Dedifferentiated amniotic fluid mesenchymal stem cell (primary cell): Measurements from ENCODE around the gene VWA3A.
A peak's percentile ranks its signal among the peaks of the same experiment; 100 is the strongest.
"Not testable (repeated sequence)": the region's sequence is repeated elsewhere in the genome, so short reads cannot be mapped to it uniquely, and the experiment has no call there.

Experiments
- DNase-seq: peaks from one replicate; pipeline ENCODE4 v3.0.0-alpha.2; 2016; ENCODE audit errors: extremely low spot score

VWA3A gene

GRCh38 chr16:22183901-22184614 is 91.7 kb downstream of the VWA3A start:
- DNase-seq = no peak

GRCh38 chr16:22184615-22184968 is 92.3 kb downstream of the VWA3A start:
- no peak for DNase-seq

GRCh38 chr16:22186517-22186916 is 94.2 kb downstream of the VWA3A start:
- DNase-seq = no peak

GRCh38 chr16:22188267-22188594 is 95.9 kb downstream of the VWA3A start:
- no peak for DNase-seq

DNA sequence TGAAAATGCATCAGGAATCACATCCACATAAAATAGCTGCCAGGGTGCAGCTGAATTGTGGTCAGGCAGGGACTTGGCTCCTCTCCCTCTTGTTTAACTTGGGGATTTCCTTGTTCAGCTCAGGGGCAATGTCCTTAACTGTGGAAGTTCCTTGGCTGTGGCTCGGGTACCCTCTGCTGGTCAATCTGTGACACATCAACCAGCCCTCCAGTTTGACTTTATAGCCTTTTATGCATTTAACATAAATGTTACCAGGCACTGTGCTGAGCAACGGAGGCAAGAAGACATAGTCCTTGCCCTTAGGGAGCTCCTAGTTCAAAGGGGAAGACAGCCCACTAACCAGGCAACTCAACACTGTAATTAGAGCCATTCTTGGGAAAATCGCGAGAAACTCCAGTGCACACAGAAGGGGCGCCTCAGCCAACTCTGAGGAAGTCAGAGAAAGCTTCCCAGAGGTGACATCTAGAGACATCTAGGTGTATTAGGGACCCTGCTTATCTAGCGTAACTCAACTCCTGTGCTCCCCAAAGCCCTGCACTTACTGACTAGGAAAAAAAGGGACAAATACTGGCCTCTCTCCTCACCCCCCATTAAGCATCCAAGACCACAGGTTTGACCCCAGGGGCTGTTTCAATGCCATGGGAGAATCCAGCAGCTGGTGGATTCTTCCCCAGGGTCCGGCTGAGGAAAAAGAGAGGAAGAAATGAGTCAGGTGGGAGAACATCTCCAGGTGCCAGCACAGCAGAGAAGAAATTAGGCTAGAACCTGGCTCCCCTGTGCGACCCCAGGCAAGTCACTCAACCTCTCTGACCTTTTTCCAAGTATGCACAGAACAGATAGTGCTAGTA is 96.5 kb downstream of the VWA3A start:
- peak; percentile 90 for DNase-seq

- DNase-seq = no peak
Observed at GRCh38 chr16:22189473-22190080, 97.2 kb downstream of the VWA3A start.

GRCh38 chr16:22190081-22190775 is 97.9 kb downstream of the VWA3A start:
- DNase-seq = peak; percentile 99

GRCh38 chr16:22190776-22191531 is 98.6 kb downstream of the VWA3A start:
- peak; percentile 99 for DNase-seq

DNA sequence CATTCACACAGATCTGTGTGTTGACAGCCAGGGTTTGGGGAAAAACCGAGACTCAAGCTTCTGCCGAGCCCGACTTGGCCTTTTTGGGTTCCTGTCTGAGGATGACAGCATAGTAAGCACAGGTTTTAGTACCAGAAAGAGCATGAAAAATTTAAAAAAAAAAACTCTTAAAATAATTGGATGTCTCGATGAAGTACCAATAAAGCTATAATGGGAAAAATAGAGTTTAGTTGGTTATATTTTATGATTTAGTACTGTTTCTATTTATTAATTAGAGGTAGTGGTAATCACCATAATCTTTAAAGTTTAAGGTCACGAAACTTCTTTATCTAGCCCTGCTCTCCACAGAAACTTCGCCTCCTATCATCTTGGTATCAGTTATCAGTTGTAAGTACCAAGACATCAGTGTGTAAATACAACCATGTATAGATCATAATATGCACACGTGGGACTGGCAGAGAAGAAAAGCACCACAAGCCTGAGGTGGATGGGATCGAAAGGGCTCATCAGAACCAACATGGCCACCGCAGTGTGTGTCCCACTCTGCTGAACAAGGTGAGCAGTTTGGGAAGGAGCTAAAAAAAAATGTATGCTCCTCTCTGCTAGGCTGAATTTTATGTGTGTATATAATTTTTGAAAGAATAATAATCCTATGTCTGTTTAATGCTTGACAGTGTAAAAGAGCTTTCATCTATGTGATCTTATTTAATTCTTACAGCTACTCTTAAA is 99.4 kb downstream of the VWA3A start:
- no peak for DNase-seq

DNA sequence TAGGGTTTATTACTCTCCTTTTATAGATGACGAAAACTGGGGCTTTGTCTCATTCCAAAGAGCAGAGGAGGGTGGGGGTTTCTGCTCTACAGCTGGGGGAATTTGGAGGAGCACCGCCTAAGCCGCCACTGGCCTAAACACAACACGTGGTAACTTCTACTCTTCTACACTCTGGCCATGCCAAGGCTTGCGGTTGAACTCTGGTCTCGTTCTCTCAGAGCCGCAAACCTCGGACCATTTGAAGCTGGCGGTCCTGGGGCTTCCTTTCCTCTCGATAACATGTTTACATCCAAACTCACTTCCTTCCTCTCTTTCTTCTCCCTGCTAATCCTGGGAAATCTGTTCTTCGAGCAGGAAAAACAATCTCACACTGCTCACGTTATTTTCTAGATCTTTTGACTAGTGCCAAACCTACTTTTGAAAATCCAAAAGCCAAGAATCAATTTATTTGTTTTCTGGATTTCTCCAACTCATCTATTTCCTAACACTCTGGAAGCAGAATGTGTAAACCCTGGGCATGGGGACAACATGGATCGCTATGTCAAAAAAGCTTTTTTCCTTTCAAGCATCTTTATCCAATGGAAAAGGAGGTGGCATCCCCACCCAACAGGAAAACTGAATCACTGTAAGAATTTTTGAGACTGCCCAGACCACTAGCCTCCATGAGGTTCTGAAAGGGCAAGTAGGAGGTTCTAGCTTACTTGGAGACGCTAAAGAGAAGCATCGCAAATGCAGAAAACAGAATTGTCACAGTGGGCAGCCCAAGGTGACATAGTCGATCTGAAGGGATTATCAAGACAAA is 100.1 kb downstream of the VWA3A start:
- peak; percentile 96 for DNase-seq

GRCh38 chr16:22193063-22193411 is 100.7 kb downstream of the VWA3A start:
- DNase-seq = no peak

- DNase-seq = no peak
Observed at GRCh38 chr16:22194707-22195444, 102.5 kb downstream of the VWA3A start.

DNA sequence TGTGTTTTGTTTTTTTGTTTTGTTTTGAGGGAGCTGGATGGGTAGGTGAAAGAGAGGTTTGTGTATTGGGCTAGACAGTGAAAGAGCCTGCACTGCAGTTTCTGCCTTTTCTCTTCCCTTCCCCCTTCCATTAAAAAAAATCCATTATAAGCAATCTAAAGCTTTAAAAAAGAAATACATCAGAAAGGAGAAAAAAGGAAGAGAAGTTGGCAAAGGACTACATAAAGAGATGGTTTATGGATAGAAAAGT is 103.0 kb downstream of the VWA3A start:
- no peak for DNase-seq

- peak; percentile 80 for DNase-seq
Observed at GRCh38 chr16:22195695-22196558, 103.6 kb downstream of the VWA3A start.

GRCh38 chr16:22196559-22197168 is 104.3 kb downstream of the VWA3A start:
- not testable (repeated sequence) for DNase-seq

DNA sequence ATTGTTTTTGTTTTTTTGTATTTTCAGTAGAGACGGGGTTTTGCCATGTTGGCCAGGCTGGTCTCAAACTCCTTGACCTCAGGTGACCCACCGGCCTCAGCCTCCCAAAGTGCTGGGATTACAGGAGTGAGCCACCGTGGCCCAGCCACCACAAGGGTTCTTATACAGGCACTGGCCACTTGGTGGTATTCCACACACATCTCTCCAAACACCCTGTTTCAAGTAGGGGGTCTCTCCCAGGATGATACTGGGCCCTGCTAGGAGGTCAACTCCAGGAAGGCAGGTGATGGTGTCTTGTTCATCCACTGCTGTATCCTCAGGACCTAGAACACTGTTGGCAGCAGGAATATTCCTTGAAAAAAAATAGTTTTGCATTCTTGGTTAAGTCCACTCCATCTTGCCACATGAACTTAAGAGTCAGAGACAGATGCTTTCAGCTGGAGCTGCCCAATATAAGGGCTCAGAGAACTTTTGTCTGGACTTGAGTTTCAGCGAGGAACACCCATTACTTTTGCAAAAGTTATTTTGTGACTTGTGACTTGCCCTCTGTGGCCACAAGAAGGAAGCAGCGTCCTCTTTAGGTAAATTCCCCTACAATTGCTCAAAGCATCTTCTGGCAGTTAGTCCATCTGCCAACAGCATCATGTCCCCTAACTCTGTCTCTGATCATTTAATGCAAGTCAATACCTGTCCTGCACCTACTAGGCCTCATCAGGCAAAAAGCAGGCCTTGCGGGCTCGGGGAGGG is 106.4 kb downstream of the VWA3A start:
- DNase-seq = no peak

- no peak for DNase-seq
Observed at GRCh38 chr16:22202261-22202637, 109.9 kb downstream of the VWA3A start.

- DNase-seq = no peak
Observed at GRCh38 chr16:22203091-22203490, 110.8 kb downstream of the VWA3A start.
